Measurements from ENCODE around the gene LY9. TPM values are rescaled to one million over a fixed set of nuclear protein-coding genes. Genes with fewer than 3 reads are reported as not detected.

Gene LY9
- total and polyA plus RNA-seq, 9 donors = 0.15 to 2.9 (median 0.45) TPM; not detected in 2

GRCh38 chr1:160797861-160798273 lies 1.9 kb downstream of the LY9 start:
- Histone ChIP-seq H3K4me3 (no peak overlapping the region), H3K4me1 (ENCODE audit: insufficient read depth) (no peaks in the 10 kb centered on the region), H3K27me3 (no peaks in the 10 kb centered on the region), H3K36me3 (no peaks in the 10 kb centered on the region), H3K9me3 (no peaks in the 10 kb centered on the region), H3K27ac (no peak overlapping the region)
- intact Hi-C loops (cut with DNase I) = no loop called here
- DNase-seq = no peak
- TF ChIP-seq CTCF (IDR thresholded peaks at IDR 0.05) (no peak), POLR2A (IDR thresholded peaks at IDR 0.05) (no peak), EP300 (IDR thresholded peaks at IDR 0.05) (no peak)
- 41 to 52% (median 43%) methylated on average over 4 of the region's 4 CpGs for WGBS, 3 donors

- Histone ChIP-seq H3K9me3 (no peaks in the 10 kb centered on the region), H3K27ac (no peak overlapping the region), H3K4me3 (no peak overlapping the region), H3K27me3 (no peaks in the 10 kb centered on the region), H3K36me3 (no peaks in the 10 kb centered on the region), H3K4me1 (ENCODE audit: insufficient read depth) (no peaks in the 10 kb centered on the region)
- TF ChIP-seq POLR2A (IDR thresholded peaks at IDR 0.05) (no peak), EP300 (IDR thresholded peaks at IDR 0.05) (no peak)
- WGBS, 3 donors = 89 to 95% (median 93%) methylated on average over 2 of the region's 2 CpGs
- intact Hi-C loops (cut with DNase I) = no loop called here
- DNase-seq = no peak
Measured at GRCh38 chr1:160798439-160798838, 2.5 kb downstream of the LY9 start.

GRCh38 chr1:160799641-160800040 lies 3.7 kb downstream of the LY9 start:
- TF ChIP-seq EP300 (IDR thresholded peaks at IDR 0.05) (no peak), POLR2A (IDR thresholded peaks at IDR 0.05) (no peak), CTCF (IDR thresholded peaks at IDR 0.05) (no peak)
- DNase-seq = no peak
- no peaks in the 10 kb centered on the region for H3K9me3 ChIP-seq
- 86 to 91% (median 88%) methylated on average over 5 of the region's 5 CpGs for WGBS, 3 donors
- intact Hi-C loops (cut with DNase I) = no loop called here
- H3K36me3 ChIP-seq = no peaks in the 10 kb centered on the region
- H3K4me1 ChIP-seq (ENCODE audit: insufficient read depth) = no peaks in the 10 kb centered on the region
- H3K27me3 ChIP-seq = no peaks in the 10 kb centered on the region
- no peak overlapping the region for H3K27ac ChIP-seq
- no peak overlapping the region for H3K4me3 ChIP-seq

GRCh38 chr1:160800142-160800541 lies 4.2 kb downstream of the LY9 start:
- Histone ChIP-seq H3K36me3 (no peaks in the 10 kb centered on the region), H3K4me3 (no peak overlapping the region), H3K27ac (no peak overlapping the region), H3K9me3 (no peaks in the 10 kb centered on the region), H3K4me1 (ENCODE audit: insufficient read depth) (no peaks in the 10 kb centered on the region), H3K27me3 (no peaks in the 10 kb centered on the region)
- DNase-seq = no peak
- TF ChIP-seq EP300 (IDR thresholded peaks at IDR 0.05) (no peak), CTCF (IDR thresholded peaks at IDR 0.05) (no peak), POLR2A (IDR thresholded peaks at IDR 0.05) (no peak)
- intact Hi-C loops (cut with DNase I) = no loop called here
- 96 to 98% (median 96%) methylated on average over 1 of the region's 1 CpG for WGBS, 3 donors

GRCh38 chr1:160800645-160801408 lies 4.9 kb downstream of the LY9 start:
- H3K27me3 ChIP-seq = no peaks in the 10 kb centered on the region
- no peak for DNase-seq
- intact Hi-C loops (cut with DNase I) = no loop called here
- H3K36me3 ChIP-seq = no peaks in the 10 kb centered on the region
- H3K27ac ChIP-seq = no peak overlapping the region
- no peaks in the 10 kb centered on the region for H3K9me3 ChIP-seq
- 48 to 71% (median 58%) methylated on average over 4 of the region's 4 CpGs for WGBS, 3 donors
- no peak overlapping the region for H3K4me3 ChIP-seq
- H3K4me1 ChIP-seq (ENCODE audit: insufficient read depth) = no peaks in the 10 kb centered on the region
- TF ChIP-seq EP300 (IDR thresholded peaks at IDR 0.05) (no peak), CTCF (IDR thresholded peaks at IDR 0.05) (no peak), POLR2A (IDR thresholded peaks at IDR 0.05) (no peak)

Measured in ovary (tissue), 9 donors.